ENCODE measurements around the gene SUSD2.

DNA sequence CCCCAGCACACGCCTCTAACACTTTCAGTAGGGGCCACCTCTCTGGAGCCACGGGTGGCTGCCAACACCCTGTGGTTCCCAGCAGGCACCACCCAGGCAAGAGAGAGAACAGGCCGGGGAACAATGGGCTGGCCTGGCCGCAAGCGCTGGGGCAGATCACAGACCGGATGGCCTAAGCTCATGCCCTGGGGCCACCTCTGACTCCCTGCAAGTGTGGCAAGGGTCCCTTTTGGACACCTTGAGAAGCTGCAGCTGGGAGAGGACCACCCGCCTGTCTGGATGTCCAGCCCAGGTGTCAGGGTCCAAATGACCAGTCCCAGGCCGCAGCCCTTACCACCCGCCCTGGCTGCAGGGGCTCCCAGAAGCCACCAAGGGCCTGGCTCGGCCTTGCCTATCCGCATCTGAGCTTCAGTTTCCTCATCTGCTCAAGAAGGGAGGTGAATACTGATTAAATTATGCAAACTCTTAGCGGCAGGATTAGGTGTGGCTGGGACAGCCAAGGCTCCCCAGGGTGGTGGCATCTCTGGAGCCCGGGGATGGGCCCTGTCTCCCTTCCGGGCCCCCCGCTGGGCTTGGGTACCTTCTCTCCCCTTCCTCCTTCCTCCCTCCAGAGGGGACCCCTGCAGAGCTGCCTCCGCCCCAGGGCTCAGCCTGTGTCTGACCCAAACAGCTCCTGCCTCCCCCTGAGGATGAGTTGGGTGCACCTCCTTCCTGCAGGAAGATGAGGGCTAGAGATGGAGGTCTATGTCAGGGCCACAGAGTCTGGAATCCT lies 785 bp upstream of the SUSD2 start:
- TF ChIP-seq EZH2 (IDR thresholded peaks at IDR 0.05; ENCODE audit: borderline replicate concordance) (no peak), EZH2phosphoT487 (IDR thresholded peaks at IDR 0.05; ENCODE audit: low read depth, severe bottlenecking, unreplicated experiment) (no peak)
- TF ChIP-seq, protein P1, sequence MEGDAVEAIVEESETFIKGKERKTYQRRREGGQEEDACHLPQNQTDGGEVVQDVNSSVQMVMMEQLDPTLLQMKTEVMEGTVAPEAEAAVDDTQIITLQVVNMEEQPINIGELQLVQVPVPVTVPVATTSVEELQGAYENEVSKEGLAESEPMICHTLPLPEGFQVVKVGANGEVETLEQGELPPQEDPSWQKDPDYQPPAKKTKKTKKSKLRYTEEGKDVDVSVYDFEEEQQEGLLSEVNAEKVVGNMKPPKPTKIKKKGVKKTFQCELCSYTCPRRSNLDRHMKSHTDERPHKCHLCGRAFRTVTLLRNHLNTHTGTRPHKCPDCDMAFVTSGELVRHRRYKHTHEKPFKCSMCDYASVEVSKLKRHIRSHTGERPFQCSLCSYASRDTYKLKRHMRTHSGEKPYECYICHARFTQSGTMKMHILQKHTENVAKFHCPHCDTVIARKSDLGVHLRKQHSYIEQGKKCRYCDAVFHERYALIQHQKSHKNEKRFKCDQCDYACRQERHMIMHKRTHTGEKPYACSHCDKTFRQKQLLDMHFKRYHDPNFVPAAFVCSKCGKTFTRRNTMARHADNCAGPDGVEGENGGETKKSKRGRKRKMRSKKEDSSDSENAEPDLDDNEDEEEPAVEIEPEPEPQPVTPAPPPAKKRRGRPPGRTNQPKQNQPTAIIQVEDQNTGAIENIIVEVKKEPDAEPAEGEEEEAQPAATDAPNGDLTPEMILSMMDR (IDR thresholded peaks at IDR 0.05; ENCODE audit: poor library complexity), result no peak
